T-helper 22 cell (primary cell): ENCODE results near the gene DIS3L2.

Experiments
- DNase-seq: peaks from one replicate; pipeline ENCODE4 v3.0.0-alpha.2; 2020; ENCODE audit warnings: low read depth

Gene DIS3L2

GRCh38 chr2:231955758-231956472 is 5.6 kb upstream of the DIS3L2 start:
- DNase-seq, result no peak

- no peak for DNase-seq
Measured at GRCh38 chr2:231957913-231958763, 3.4 kb upstream of the DIS3L2 start.

GRCh38 chr2:231960810-231961348 is 634 bp upstream of the DIS3L2 start:
- no peak for DNase-seq

GRCh38 chr2:231965102-231965501 is 3.6 kb downstream of the DIS3L2 start:
- DNase-seq, result no peak

- no peak for DNase-seq
Measured at GRCh38 chr2:231966886-231967285, 5.4 kb downstream of the DIS3L2 start.

GRCh38 chr2:231968820-231969219 is 7.3 kb downstream of the DIS3L2 start:
- DNase-seq, result no peak

- no peak for DNase-seq
Measured at GRCh38 chr2:231970461-231970860, 8.9 kb downstream of the DIS3L2 start.

GRCh38 chr2:231975001-231975400 is 13.5 kb downstream of the DIS3L2 start:
- DNase-seq, result no peak

GRCh38 chr2:231977430-231977829 is 15.9 kb downstream of the DIS3L2 start:
- no peak for DNase-seq

GRCh38 chr2:231984992-231985391 is 23.5 kb downstream of the DIS3L2 start:
- no peak for DNase-seq

- DNase-seq, result no peak
Measured at GRCh38 chr2:231985823-231986261, 24.3 kb downstream of the DIS3L2 start.

GRCh38 chr2:231987124-231987727 is 25.7 kb downstream of the DIS3L2 start:
- DNase-seq, result no peak

- no peak for DNase-seq
Measured at GRCh38 chr2:231988179-231988866, 26.8 kb downstream of the DIS3L2 start.

- DNase-seq, result no peak
Measured at GRCh38 chr2:231991664-231992063, 30.2 kb downstream of the DIS3L2 start.

GRCh38 chr2:231992888-231993287 is 31.4 kb downstream of the DIS3L2 start:
- DNase-seq, result no peak

GRCh38 chr2:231996797-231997540 is 35.5 kb downstream of the DIS3L2 start:
- no peak for DNase-seq

GRCh38 chr2:231998046-231998445 is 36.5 kb downstream of the DIS3L2 start:
- DNase-seq, result no peak

GRCh38 chr2:232000439-232000838 is 38.9 kb downstream of the DIS3L2 start:
- DNase-seq, result no peak

GRCh38 chr2:232001073-232001472 is 39.6 kb downstream of the DIS3L2 start:
- DNase-seq, result no peak

- no peak for DNase-seq
Measured at GRCh38 chr2:232006253-232006652, 44.7 kb downstream of the DIS3L2 start.

- DNase-seq, result no peak
Measured at GRCh38 chr2:232008907-232009638, 47.6 kb downstream of the DIS3L2 start.
